DOHH2 (cell line): ENCODE measurements around the gene TGM3.

ENCODE experiments used
- EZH2phosphoT487 ChIP-seq: fragments of 200-600 bp; sonication (generic); IDR thresholded peaks from 2 replicates; pipeline ENCODE4 v1.6.1; 2017; ENCODE audit warnings: borderline replicate concordance, mild to moderate bottlenecking, antibody characterized with exemption, low read length, moderate library complexity, mixed read lengths
- TF ChIP-seq, protein P1 (sequence below): fragments of 200-600 bp; sonication (generic); IDR thresholded peaks from one replicate; pipeline ENCODE4 v1.5.1; 2014; ENCODE audit warnings: antibody characterized with exemption, mild to moderate bottlenecking, low read depth, low read length; ENCODE audit not compliant: poor library complexity, severe bottlenecking

DNA sequence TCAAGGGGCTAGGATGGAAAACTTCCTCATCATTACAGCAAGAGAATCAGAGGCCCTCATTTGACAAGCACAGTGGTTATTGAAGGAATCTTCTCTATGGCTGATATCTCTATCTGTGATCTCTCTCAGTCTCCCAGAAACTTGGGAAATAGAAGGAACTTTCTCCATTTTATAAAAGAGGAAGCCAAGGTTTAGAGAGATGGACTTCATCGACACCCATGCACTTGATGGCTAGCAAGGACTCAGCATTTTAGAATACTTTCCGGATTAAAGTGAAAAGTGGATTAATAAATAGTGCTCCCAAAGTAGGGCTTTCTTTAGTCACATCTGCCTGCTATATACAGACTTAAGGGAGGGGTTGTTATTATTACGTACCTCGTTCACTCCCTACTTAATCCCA is 34.2 kb upstream of the TGM3 start:
- TF ChIP-seq, protein P1, sequence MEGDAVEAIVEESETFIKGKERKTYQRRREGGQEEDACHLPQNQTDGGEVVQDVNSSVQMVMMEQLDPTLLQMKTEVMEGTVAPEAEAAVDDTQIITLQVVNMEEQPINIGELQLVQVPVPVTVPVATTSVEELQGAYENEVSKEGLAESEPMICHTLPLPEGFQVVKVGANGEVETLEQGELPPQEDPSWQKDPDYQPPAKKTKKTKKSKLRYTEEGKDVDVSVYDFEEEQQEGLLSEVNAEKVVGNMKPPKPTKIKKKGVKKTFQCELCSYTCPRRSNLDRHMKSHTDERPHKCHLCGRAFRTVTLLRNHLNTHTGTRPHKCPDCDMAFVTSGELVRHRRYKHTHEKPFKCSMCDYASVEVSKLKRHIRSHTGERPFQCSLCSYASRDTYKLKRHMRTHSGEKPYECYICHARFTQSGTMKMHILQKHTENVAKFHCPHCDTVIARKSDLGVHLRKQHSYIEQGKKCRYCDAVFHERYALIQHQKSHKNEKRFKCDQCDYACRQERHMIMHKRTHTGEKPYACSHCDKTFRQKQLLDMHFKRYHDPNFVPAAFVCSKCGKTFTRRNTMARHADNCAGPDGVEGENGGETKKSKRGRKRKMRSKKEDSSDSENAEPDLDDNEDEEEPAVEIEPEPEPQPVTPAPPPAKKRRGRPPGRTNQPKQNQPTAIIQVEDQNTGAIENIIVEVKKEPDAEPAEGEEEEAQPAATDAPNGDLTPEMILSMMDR = no peak
- no peak for TF ChIP-seq EZH2phosphoT487
